ENCODE results near the gene ADSL.

DNA sequence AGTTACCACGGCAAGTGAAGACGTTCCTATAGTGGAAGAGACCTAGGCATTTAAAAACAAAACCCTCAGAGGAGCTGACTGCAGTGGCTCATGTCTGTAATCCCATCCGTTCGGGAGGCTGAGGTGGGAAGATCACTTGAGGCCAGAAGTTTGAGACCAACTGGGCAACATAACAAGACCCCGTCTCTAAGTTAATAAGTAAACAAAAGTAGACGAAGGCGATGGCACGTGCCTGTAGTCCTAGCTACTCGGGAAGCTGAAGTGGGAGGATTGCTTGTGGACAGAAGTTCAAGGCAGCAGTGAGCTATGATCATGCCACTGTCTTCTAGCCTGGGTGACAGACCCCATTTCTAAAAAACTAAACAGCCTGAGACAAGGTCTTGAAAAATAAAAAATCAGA, 3.8 kb upstream of the ADSL start:
- TF ChIP-seq SMC3 (conservative IDR thresholded peaks at IDR 0.05; ENCODE audit: insufficient read depth, low read depth, low read length) (no peak), HNRNPK (IDR thresholded peaks at IDR 0.05; ENCODE audit: low read depth, low read length, poor library complexity, severe bottlenecking) (no peak)

Measured in K562 (cell line).